H4 (cell line): ENCODE measurements around the gene CCDC43. TPM values are rescaled to one million over a fixed set of nuclear protein-coding genes. Genes with fewer than 3 reads are reported as not detected.
"Not testable (repeated sequence)": the region's sequence is repeated elsewhere in the genome, so short reads cannot be mapped to it uniquely, and the experiment has no call there.

ENCODE experiments used
- DNase-seq: peaks from one replicate; pipeline ENCODE4 v3.0.0-alpha.2; 2015; ENCODE audit warnings: low spot score
- total RNA-seq: library from RNA; depleted of rRNA; stranded (reverse); fragments of >200 nt; shearing (Covaris generic); gene quantifications from 2 replicates; pipeline ENCODE4 v1.2.3, GENCODE V29; 2014; rRNA removed

The CCDC43 gene
- 30.8 and 46.6 TPM in 2 replicates for total RNA-seq

DNA sequence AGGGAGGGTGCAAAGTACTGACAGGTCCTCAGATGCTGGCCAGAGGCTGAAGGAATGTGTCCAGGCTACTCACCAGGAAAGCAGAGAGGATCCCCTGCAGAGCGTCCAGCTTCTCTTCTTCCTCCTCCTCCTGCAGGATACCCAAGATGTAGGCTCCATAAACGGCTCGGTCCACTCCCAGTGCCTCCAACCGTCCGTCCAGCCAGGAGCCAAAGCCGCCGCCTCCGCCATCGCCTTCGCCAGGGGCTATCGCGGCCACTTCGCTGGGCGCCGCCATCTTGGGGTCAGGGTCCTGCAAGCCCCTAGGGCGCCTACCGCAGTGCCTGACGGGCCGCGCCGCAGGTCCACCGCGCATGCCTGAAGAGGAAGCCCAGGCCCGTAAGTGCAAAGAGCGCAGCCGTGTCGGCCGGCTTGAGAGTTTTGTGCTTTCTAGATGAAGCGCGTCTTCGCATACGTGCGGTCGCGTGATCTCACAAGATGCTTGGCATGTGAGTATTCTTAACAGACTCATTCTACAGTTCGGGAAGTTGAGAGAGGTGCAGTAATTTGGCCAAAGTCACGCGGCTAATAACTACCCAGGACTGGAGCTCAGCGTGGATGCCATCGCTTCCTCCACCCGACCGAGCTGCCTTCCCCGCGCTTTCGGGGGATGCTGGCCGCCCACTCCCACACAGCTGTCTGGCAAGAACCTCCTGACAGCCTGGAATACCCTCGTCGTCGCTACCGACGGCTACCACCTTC is at the start of gene CCDC43:
CCDC43 (minus strand) TSS at position 300 of the 741 bp plus-strand sequence; CDS start at position 277, 23 bp downstream.
- DNase-seq, result peak; percentile 91

GRCh38 chr17:44738214-44738906 is 48.8 kb upstream of the CCDC43 start:
- DNase-seq, result no peak

DNA sequence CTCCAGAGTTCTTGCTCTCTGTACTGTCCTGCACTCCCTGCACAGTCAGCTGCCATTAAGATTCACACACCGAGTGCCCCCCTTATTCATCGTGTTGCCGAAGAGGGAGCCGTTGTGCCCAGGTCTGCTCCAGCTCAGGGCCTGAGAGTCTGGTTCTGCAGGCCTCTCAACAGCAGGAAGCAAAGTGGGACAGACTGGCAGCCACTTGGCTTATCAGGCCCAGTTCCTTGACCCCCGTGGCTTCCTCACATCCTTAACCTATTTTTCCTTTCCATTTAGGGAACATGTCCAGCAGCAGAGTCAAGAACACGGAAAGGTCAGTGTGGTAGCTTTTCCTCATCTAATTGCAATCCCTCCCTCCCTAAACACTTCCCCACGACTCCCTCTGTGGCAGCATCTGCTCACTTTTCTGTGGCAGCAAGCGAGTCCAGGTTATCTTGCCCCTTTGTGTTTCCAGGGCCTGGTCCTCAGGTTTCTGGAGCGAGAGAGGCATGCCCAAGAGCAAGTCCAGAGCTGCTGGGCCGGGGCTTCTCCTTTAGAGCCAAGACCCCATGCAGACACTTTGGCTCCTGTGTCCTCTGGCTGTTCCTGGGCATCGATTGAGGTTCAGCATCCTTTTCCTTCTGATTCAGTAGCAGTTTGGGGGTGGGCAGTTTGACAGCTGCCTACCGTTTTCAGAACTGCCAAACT is 47.1 kb upstream of the CCDC43 start:
- DNase-seq, result no peak

- no peak for DNase-seq
These were observed 44.7 kb upstream of the CCDC43 start for GRCh38 chr17:44734272-44734671.

- no peak for DNase-seq
These were observed 44.2 kb upstream of the CCDC43 start for GRCh38 chr17:44733753-44734152.

DNA sequence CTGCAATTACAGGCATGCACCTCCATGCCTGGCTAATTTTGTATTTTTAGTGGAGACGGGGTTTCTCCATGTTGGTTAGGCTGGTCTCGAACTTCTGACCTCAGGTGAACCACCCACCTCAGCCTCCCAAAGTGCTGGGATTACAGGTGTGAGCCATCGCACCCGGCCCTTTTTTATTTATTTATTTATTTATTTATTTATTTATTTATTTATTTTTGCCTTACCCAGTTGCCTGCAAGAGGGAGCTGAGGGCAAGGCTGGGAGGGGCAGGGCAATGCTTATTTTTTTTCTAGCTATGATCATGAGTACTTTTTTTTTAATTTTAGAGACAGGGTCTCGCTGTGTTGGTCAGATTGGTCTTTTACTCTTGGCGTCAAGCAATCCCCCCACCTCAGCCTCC is 36.5 kb upstream of the CCDC43 start:
- not testable (repeated sequence) for DNase-seq

- DNase-seq, result no peak
These were observed 32.7 kb upstream of the CCDC43 start for GRCh38 chr17:44722254-44722653.

DNA sequence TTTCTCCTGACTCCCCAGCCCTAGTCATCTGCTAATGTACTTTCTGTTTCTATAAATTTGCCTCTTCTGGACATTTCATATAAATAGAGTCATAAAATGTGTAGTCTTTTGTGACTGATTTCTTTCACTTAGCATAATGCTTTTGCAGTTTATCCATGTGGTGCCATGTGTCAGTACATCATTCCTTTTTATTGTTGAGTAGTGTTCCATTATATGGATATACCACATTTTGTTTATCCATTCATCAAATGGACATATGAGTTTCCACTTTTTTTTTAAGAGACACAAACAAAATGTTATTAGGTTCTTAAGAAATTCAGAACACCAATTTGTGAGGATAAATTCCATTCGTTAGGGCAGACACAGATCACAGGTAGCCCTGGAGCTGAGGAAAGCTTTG is 29.9 kb upstream of the CCDC43 start:
- DNase-seq, result no peak

- DNase-seq, result peak; percentile 86
These were observed 19.1 kb upstream of the CCDC43 start, which contains the start of gene DBF4B for GRCh38 chr17:44708401-44709263. Gene DBF4B (plus strand): TSS chr17:44708665. CDS start chr17:44708821, 156 bp downstream.

DNA sequence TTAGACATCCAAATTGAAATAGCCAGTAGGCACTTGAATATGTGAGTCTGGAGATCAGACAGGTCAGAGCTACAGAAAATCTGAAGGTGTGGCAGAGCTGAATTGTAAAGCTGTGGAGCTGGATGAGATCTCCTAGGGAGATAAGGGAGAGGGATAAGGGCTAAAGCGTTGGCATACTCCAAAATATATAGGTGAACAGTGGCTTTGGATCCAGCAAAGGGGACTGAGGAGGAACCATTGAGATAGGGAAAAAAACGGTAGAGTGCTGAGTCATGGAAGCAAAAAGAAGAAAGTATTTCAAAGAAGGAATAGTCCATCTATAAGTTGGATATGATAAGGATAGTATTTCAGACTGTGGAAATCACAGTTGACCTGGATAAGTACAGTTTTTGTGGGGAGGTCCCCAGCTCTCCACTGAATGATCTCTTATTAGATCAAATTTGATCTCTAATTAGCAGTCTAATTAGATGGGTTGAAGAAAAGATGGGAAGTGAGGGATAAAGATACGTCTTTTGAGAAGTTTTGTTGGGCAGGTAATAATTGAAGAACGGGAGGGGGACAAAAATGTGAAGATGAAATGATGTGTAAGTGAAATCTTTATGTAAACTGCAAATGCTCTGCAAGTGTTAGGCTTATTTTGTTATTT is 18.3 kb upstream of the CCDC43 start:
- DNase-seq, result no peak

DNA sequence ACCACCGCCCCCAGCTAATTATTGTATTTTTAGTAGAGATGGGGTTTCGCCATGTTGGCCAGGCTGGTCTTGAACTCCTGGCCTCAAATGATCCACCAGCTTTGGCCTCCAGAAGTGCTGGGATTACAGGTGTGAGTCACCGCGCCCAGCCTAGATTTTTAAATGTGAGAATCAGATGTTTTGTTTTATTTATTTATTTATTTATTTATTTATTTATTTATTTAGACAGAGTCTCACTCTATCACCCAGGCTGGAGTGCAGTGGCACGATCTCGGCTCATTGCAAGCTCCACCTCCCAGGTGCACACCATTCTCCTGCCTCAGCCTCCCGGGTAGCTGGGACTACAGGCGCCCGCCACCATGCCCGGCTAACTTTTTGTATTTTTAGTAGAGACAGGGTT is 10.7 kb upstream of the CCDC43 start:
- DNase-seq, result not testable (repeated sequence)

DNA sequence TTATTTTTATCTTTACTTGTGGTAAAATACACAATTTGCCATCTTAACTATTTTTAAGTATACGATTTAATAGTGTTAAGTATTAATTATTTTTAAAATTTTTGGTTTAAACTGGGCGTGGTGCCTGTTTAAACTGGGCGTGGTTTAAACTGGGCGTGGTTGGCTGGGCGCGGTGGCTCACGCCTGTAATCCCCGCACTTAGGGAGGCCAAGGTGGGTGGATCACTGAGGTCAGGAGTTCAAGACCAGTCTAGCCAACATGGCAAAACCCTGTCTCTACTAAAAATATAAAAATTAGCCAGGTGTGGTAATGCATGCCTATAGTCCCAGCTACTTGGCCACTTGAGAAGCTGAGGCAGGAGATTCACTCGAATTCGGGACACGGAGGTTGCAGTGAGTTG is 4.0 kb upstream of the CCDC43 start:
- DNase-seq, result no peak

- DNase-seq, result peak; percentile 62
These were observed 1.2 kb upstream of the CCDC43 start for GRCh38 chr17:44690746-44691306.

- no peak for DNase-seq
These were observed 700 bp downstream of the CCDC43 start for GRCh38 chr17:44688675-44689476.

DNA sequence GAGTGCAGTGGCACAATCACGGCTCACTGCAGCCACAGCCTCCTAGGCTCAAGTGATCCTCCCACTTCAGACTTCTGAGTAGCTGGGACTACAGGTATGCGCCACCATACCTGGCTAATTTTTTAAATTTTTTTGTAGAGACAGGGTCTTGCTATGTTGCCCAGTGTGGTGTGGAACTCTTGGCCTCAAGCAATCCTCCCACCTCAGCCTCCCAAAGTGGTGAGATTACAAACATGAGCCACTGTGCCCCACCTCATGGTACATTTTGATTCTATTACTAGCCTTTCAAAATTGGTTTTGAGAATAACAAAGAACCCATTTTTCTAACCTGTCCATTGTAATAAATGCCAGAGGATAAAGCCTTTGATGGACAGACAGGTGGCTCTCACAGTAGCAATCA is 1.4 kb downstream of the CCDC43 start:
- no peak for DNase-seq

GRCh38 chr17:44687756-44688155 is 1.8 kb downstream of the CCDC43 start:
- no peak for DNase-seq

DNA sequence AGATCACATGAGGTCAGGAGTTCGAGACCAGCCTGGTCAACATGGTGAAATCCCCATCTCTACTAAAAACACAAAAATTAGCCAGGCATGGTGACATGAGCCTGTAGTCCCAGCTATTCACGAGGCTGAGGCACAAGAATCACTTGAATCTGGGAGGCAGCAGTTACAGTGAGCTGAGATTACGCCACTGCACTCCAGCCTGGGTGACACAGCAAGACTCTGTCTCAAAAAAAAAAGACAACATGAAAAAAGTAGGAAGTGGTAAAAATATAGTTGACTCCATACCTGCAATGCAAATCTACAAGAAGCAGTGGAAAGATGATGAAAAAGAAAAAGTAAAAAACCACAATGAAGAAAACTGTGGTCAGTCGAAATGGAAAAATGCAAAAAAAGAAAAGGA is 6.3 kb downstream of the CCDC43 start:
- not testable (repeated sequence) for DNase-seq

GRCh38 chr17:44677136-44677535 is 12.4 kb downstream of the CCDC43 start:
- no peak for DNase-seq

DNA sequence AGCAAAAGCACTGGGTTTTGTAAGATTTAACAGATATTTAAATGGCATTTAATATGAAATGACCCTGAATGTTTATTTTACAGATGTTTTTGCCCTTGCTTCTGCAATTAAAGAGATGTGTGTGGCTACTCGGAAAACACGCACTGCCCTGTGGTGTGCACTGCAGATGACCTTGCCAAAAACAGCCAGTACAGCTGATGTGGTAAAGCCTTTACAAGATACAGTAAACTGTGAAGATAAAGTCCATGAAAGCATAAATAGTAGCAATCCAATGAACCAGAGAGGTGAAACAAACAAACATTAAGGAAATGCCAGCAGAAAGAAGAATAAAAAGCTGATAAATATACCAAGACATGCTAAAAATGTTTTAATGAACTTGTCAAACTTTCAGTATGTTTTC is 15.7 kb downstream of the CCDC43 start:
- DNase-seq, result peak; percentile 52
